DND-41 (cell line): ENCODE measurements around the gene RSPH4A.
A peak's percentile ranks its signal among the peaks of the same experiment; 100 is the strongest.

ENCODE experiments used
- ATAC-seq: fragments of 200-7000 bp; cut with Tn5 transposase; 3 replicates; pipeline ENCODE4 v1.9.1; 2021; ENCODE audit warnings: low read depth; ENCODE audit not compliant: insufficient read depth
- DNase-seq: peaks from one replicate; pipeline ENCODE4 v3.0.0-alpha.2; 2020
- H2AFZ ChIP-seq: 2 replicates; pipeline ENCODE4 v1.6.0; 2012; ENCODE audit warnings: low read depth, low read length
- H3K27ac ChIP-seq: 2 replicates; pipeline ENCODE4 v1.5.1; 2012; ENCODE audit warnings: low read length, inconsistent platforms
- H3K27me3 ChIP-seq: fragments of 200-600 bp; sonication (generic); 2 replicates; pipeline ENCODE4 v1.6.0; 2012; ENCODE audit warnings: low read length, mild to moderate bottlenecking, inconsistent platforms; ENCODE audit not compliant: insufficient read depth, poor library complexity
- H3K36me3 ChIP-seq: 2 replicates; pipeline ENCODE4 v1.5.1; 2012; ENCODE audit warnings: low read length, inconsistent platforms; ENCODE audit not compliant: insufficient read depth
- H3K4me1 ChIP-seq: 2 replicates; pipeline ENCODE4 v1.5.1; 2012; ENCODE audit warnings: mild to moderate bottlenecking, low read length; ENCODE audit not compliant: insufficient read depth
- H3K4me2 ChIP-seq: 2 replicates; pipeline ENCODE4 v1.6.0; 2012; ENCODE audit warnings: mild to moderate bottlenecking, moderate library complexity, low read length, inconsistent platforms; ENCODE audit not compliant: insufficient read depth
- H3K4me3 ChIP-seq, 2 experiments: fragments of 200-600 bp in 1 of 2; shearing (Covaris generic) in 1 of 2; 2 replicates each; pipeline ENCODE4 v1.5.1; 2012 to 2016; ENCODE audit warnings: inconsistent platforms in 2 of 2, low read length in 2 of 2, mild to moderate bottlenecking in 2 of 2, low read depth in 1 of 2, moderate library complexity in 1 of 2
- H3K79me2 ChIP-seq: 2 replicates; pipeline ENCODE4 v1.6.0; 2012; ENCODE audit warnings: low read length, inconsistent platforms; ENCODE audit not compliant: insufficient read depth
- H3K9ac ChIP-seq: 2 replicates; pipeline ENCODE4 v1.6.0; 2012; ENCODE audit warnings: low read depth, mild to moderate bottlenecking, inconsistent platforms, low read length, moderate library complexity
- H3K9me3 ChIP-seq: 2 replicates; pipeline ENCODE4 v1.5.1; 2012; ENCODE audit warnings: low read length, moderate library complexity, mild to moderate bottlenecking, inconsistent platforms; ENCODE audit not compliant: insufficient read depth, severe bottlenecking
- H4K20me1 ChIP-seq: 2 replicates; pipeline ENCODE4 v1.6.0; 2012; ENCODE audit warnings: low read length; ENCODE audit not compliant: insufficient read depth
- CTCF ChIP-seq: IDR thresholded peaks from 2 replicates; pipeline ENCODE4 v1.5.1; 2012; ENCODE audit warnings: borderline replicate concordance, low read length, moderate library complexity, mild to moderate bottlenecking; ENCODE audit not compliant: poor library complexity, severe bottlenecking; ENCODE audit errors: extremely low read depth
- EZH2 ChIP-seq: IDR thresholded peaks from 3 replicates; pipeline ENCODE4 v1.6.1; 2012; ENCODE audit warnings: borderline replicate concordance, low read depth, mild to moderate bottlenecking, moderate library complexity, low read length, inconsistent platforms; ENCODE audit not compliant: severe bottlenecking

RSPH4A gene

GRCh38 chr6:116629563-116629981 is 13.3 kb downstream of the RSPH4A start:
- H3K79me2 ChIP-seq = no peaks in the 10 kb centered on the region
- ATAC-seq = no peak
- DNase-seq = no peak
- H4K20me1 ChIP-seq = no peaks in the 10 kb centered on the region
- no peaks in the 10 kb centered on the region for H3K27me3 ChIP-seq
- H3K4me2 ChIP-seq = no peak overlapping the region
- H3K9ac ChIP-seq = no peak overlapping the region
- no peak overlapping the region for H2AFZ ChIP-seq
- H3K9me3 ChIP-seq = no peaks in the 10 kb centered on the region
- peaks cover 20% of the 10 kb centered on the region for H3K36me3 ChIP-seq
- H3K4me1 ChIP-seq = no peaks in the 10 kb centered on the region
- TF ChIP-seq EZH2 = no peak
- TF ChIP-seq CTCF = no peak
- no peak overlapping the region for H3K4me3 ChIP-seq
- no peak overlapping the region for H3K27ac ChIP-seq

- ATAC-seq = peak; percentile 39; the same call in 1 of the 3 replicates
- no peak for DNase-seq
- H3K4me3 ChIP-seq = no peak overlapping the region
- no peak for TF ChIP-seq EZH2
- no peak for TF ChIP-seq CTCF
- H4K20me1 ChIP-seq = no peaks in the 10 kb centered on the region
- no peaks in the 10 kb centered on the region for H3K9me3 ChIP-seq
- H3K79me2 ChIP-seq = no peaks in the 10 kb centered on the region
- no peak overlapping the region for H3K4me2 ChIP-seq
- no peaks in the 10 kb centered on the region for H3K27me3 ChIP-seq
- peaks cover 32% of the 10 kb centered on the region for H3K36me3 ChIP-seq
- H3K9ac ChIP-seq = no peak overlapping the region
- H2AFZ ChIP-seq = no peak overlapping the region
- H3K4me1 ChIP-seq = no peaks in the 10 kb centered on the region
- no peak overlapping the region for H3K27ac ChIP-seq
Measured at GRCh38 chr6:116631379-116631990, 15.2 kb downstream of the RSPH4A start.

GRCh38 chr6:116633685-116634084 is 17.4 kb downstream of the RSPH4A start:
- H3K27ac ChIP-seq = no peak overlapping the region
- no peak overlapping the region for H3K4me2 ChIP-seq
- H3K4me1 ChIP-seq = no peaks in the 10 kb centered on the region
- no peak for TF ChIP-seq EZH2
- TF ChIP-seq CTCF = peak; percentile 49
- H3K27me3 ChIP-seq = no peaks in the 10 kb centered on the region
- no peak overlapping the region for H3K9ac ChIP-seq
- no peaks in the 10 kb centered on the region for H3K79me2 ChIP-seq
- H4K20me1 ChIP-seq = no peaks in the 10 kb centered on the region
- H3K36me3 ChIP-seq = peaks cover 37% of the 10 kb centered on the region
- no peak overlapping the region for H3K4me3 ChIP-seq
- peak; percentile 59; the same call in 1 of the 3 replicates for ATAC-seq
- no peaks in the 10 kb centered on the region for H3K9me3 ChIP-seq
- no peak for DNase-seq
- no peak overlapping the region for H2AFZ ChIP-seq

GRCh38 chr6:116648156-116648555 is 31.9 kb downstream of the RSPH4A start:
- H3K4me3 ChIP-seq = no peak overlapping the region
- H3K9me3 ChIP-seq = no peaks in the 10 kb centered on the region
- no peak overlapping the region for H3K4me2 ChIP-seq
- no peak for TF ChIP-seq EZH2
- TF ChIP-seq CTCF = no peak
- no peak overlapping the region for H3K27ac ChIP-seq
- no peak for ATAC-seq
- DNase-seq = no peak
- no peaks in the 10 kb centered on the region for H3K4me1 ChIP-seq
- H3K27me3 ChIP-seq = no peaks in the 10 kb centered on the region
- H2AFZ ChIP-seq = no peak overlapping the region
- peaks cover 57% of the 10 kb centered on the region for H3K36me3 ChIP-seq
- no peaks in the 10 kb centered on the region for H4K20me1 ChIP-seq
- H3K79me2 ChIP-seq = 0 out of 2 replicates have a peak, but pooled peaks cover 3% of the 10 kb centered on the region
- no peak overlapping the region for H3K9ac ChIP-seq
